Activated T-helper 9 cell treated with anti-CD3 and anti-CD28 coated beads, Interleukin-2, amount 50 U/mL, for 16 hours (primary cell): ENCODE measurements around the gene CLEC12A.
"Not testable (repeated sequence)": the region's sequence is repeated elsewhere in the genome, so short reads cannot be mapped to it uniquely, and the experiment has no call there.

Source experiments
- DNase-seq: peaks from one replicate; pipeline ENCODE4 v3.0.0-alpha.2; 2020; ENCODE audit warnings: low read depth

Gene CLEC12A

GRCh38 chr12:9973949-9974348, 2.7 kb downstream of the CLEC12A start:
- DNase-seq, result no peak

- not testable (repeated sequence) for DNase-seq
These were observed 3.5 kb downstream of the CLEC12A start for GRCh38 chr12:9974731-9975130.

GRCh38 chr12:9975614-9976013, 4.4 kb downstream of the CLEC12A start:
- DNase-seq, result no peak

GRCh38 chr12:9976626-9977025, 5.4 kb downstream of the CLEC12A start:
- not testable (repeated sequence) for DNase-seq

- no peak for DNase-seq
These were observed 6.7 kb downstream of the CLEC12A start for GRCh38 chr12:9977916-9978315.

- DNase-seq, result no peak
These were observed 8.9 kb downstream of the CLEC12A start for GRCh38 chr12:9980126-9980525.

GRCh38 chr12:9991876-9992275, 20.7 kb downstream of the CLEC12A start:
- DNase-seq, result no peak

GRCh38 chr12:9992296-9992695, 21.1 kb downstream of the CLEC12A start:
- DNase-seq, result no peak

- DNase-seq, result no peak
These were observed 27.8 kb downstream of the CLEC12A start, which contains the start of gene CLEC1B for GRCh38 chr12:9999016-9999415. CLEC1B (minus strand) TSS chr12:9999121; CDS start chr12:9999100, 21 bp downstream.

GRCh38 chr12:10001171-10001776, 30.1 kb downstream of the CLEC12A start:
- no peak for DNase-seq

GRCh38 chr12:10012630-10013330, 41.6 kb downstream of the CLEC12A start:
- DNase-seq, result no peak

- DNase-seq, result no peak
These were observed 44.2 kb downstream of the CLEC12A start for GRCh38 chr12:10015450-10015849.

- no peak for DNase-seq
These were observed 45.7 kb downstream of the CLEC12A start for GRCh38 chr12:10016881-10017280.

GRCh38 chr12:10018386-10018785, 47.2 kb downstream of the CLEC12A start:
- DNase-seq, result no peak

GRCh38 chr12:10021342-10021741, 50.1 kb downstream of the CLEC12A start:
- DNase-seq, result no peak

GRCh38 chr12:10025236-10025635, 54.0 kb downstream of the CLEC12A start:
- DNase-seq, result no peak

- not testable (repeated sequence) for DNase-seq
These were observed 55.5 kb downstream of the CLEC12A start for GRCh38 chr12:10026666-10027065.

GRCh38 chr12:10027311-10027710, 56.1 kb downstream of the CLEC12A start:
- no peak for DNase-seq

GRCh38 chr12:10027721-10028120, 56.5 kb downstream of the CLEC12A start:
- no peak for DNase-seq

- no peak for DNase-seq
These were observed 59.2 kb downstream of the CLEC12A start, which contains the start of gene CLEC9A for GRCh38 chr12:10030446-10030845. CLEC9A (plus strand) TSS chr12:10030682; CDS start chr12:10052688, 22,006 bp downstream.

- DNase-seq, result no peak
These were observed 60.1 kb downstream of the CLEC12A start for GRCh38 chr12:10031321-10031720.

GRCh38 chr12:10031771-10032175, 60.6 kb downstream of the CLEC12A start:
- no peak for DNase-seq

GRCh38 chr12:10033783-10034545, 62.8 kb downstream of the CLEC12A start:
- no peak for DNase-seq
